Small intestine (tissue), 7 donors: ENCODE data around the gene LRRC8C. TPM values are rescaled to one million over a fixed set of nuclear protein-coding genes. Genes with fewer than 3 reads are reported as not detected.

Source experiments
- DNase-seq, 2 donors: peaks; one replicate each; pipeline versions ENCODE4 v3.0.0 to v3.0.0-alpha.2; 2013
- FAIRE-seq: peaks from 2 replicates; lab custom pipeline; 2012; peaks lifted over from hg19 to GRCh38; lab: Jason Lieb, UNC
- H3K27ac ChIP-seq, 3 donors: one replicate each; pipeline ENCODE4 v1.5.1; 2013; ENCODE audit warnings: low read length in 2 of 3, mild to moderate bottlenecking in 2 of 3, control low read depth in 1 of 3, inconsistent platforms in 1 of 3, low read depth in 1 of 3, moderate library complexity in 1 of 3
- H3K27me3 ChIP-seq, 3 donors: one replicate each; pipeline ENCODE4 v1.6.1; 2013; ENCODE audit warnings: low read length in 3 of 3, inconsistent platforms in 1 of 3; ENCODE audit not compliant: control insufficient read depth in 3 of 3, insufficient read depth in 3 of 3
- H3K36me3 ChIP-seq, 3 donors: one replicate each; pipeline ENCODE4 v1.6.1; 2013; ENCODE audit warnings: low read length in 3 of 3, inconsistent platforms in 1 of 3, low read depth in 1 of 3, mild to moderate bottlenecking in 1 of 3, moderate library complexity in 1 of 3; ENCODE audit not compliant: control insufficient read depth in 3 of 3, insufficient read depth in 2 of 3
- H3K4me1 ChIP-seq, 3 donors: one replicate each; pipeline ENCODE4 v1.6.1; 2013; ENCODE audit warnings: low read length in 2 of 3, inconsistent platforms in 1 of 3, low read depth in 1 of 3, mild to moderate bottlenecking in 1 of 3, moderate library complexity in 1 of 3; ENCODE audit not compliant: control insufficient read depth in 3 of 3, insufficient read depth in 2 of 3
- H3K4me3 ChIP-seq, 3 donors: one replicate each; pipeline ENCODE4 v1.5.1; 2013; ENCODE audit warnings: low read length in 3 of 3, control low read depth in 1 of 3, inconsistent platforms in 1 of 3, low read depth in 1 of 3, mild to moderate bottlenecking in 1 of 3, moderate library complexity in 1 of 3
- H3K9me3 ChIP-seq, 2 donors: one replicate each; pipeline ENCODE4 v1.6.1; 2013; ENCODE audit warnings: low read depth in 1 of 2, low read length in 1 of 2; ENCODE audit not compliant: control insufficient read depth in 2 of 2, insufficient read depth in 1 of 2
- WGBS, 3 donors: extraction: QIAGEN DNeasy Blood & Tissue Kit; methylation state at CpG; one replicate each; pipeline ENCODE4 v1.1.7; 2013; 5-methylcytosine and 5-hydroxymethylcytosine counted together
- polyA plus RNA-seq, 4 donors: library from polyadenylated mRNA; stranded (reverse) in 3 of 4; unstranded in 1 of 4; fragments of 200-250 nt in 3 of 4; fragments of 120-200 nt in 1 of 4; gene quantifications; one replicate each; pipeline versions ENCODE4 v1.2.1 to v1.2.3, GENCODE V29; 2013
- donor health status: healthy with polysubstance abuse.
- donor health status: control.
- donor health status: control.
- donor health status: Bipolar disorder and iron deficiency.
- donor health status: healthy.

LRRC8C gene
- polyA plus RNA-seq, 4 donors, result 0.22 to 3.2 (median 1.5) TPM

DNA sequence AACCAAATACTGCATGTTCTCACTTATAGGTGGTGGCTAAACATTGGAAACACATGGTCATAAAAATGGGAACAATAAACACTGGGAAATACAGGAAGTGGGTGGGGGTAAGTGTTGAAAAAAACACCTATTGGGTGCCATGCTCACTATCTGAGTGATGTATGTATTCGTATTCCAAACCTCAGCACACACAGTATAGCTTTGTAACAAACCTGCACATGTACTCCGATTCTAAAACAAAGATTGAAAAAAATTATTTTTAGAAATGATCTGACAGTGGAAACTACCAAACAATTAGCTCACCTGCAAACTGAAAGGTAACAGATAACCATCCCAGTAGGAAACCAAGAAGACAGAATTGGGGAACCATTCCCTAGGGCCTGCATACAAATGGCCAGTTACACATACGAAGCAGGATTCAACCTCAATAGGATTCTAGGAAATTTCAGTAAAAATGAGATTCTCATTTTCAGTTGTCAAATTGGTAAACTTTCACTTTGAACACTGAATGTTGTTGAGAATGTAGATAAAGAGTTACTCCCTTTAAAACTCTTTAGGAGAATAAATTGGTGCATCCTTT lies 99.8 kb downstream of the LRRC8C start:
- H3K4me1 ChIP-seq, result no peaks in the 10 kb centered on the region

DNA sequence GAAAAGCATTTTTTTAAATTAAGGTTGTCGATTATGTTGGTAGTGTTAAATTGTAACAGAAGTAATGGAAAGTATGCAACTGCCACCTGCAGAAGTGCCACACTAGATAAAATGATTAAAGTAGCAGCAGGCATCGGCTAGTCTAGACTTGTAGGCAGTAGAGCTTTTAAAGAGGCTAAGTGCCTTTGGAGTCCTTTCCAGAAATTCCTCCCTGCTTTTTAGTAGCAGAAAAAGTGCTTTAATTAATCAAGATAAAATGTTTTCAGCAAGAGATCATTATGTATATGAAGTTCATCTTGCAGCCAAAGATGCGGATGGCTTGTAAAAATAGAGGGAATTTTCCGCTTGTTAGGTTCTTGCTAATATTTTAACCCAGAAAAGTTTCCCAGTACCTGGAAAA lies 100.8 kb downstream of the LRRC8C start:
- no peaks in the 10 kb centered on the region for H3K9me3 ChIP-seq
- H3K27ac ChIP-seq, result no peak overlapping the region
- no peak for DNase-seq
- no peak for FAIRE-seq
- 86 to 90% (median 88%) methylated on average over 4 of the region's 4 CpGs for WGBS, 3 donors
- H3K4me3 ChIP-seq, result no peak overlapping the region
- no peaks in the 10 kb centered on the region for H3K4me1 ChIP-seq
- H3K36me3 ChIP-seq, result no peaks in the 10 kb centered on the region
- H3K27me3 ChIP-seq, result no peaks in the 10 kb centered on the region

More for the DNA sequence above, 99.8 kb downstream of the LRRC8C start:
- Histone ChIP-seq H3K27me3 (no peaks in the 10 kb centered on the region), H3K4me3 (no peak overlapping the region), H3K36me3 (no peaks in the 10 kb centered on the region), H3K27ac (no peak overlapping the region), H3K9me3 (no peaks in the 10 kb centered on the region)
- 65 to 78% (median 70%) methylated on average over 3 of the region's 3 CpGs for WGBS, 3 donors
- DNase-seq (no peak), FAIRE-seq (no peak)

GRCh38 chr1:89734442-89734841 lies 101.5 kb downstream of the LRRC8C start:
- Histone ChIP-seq H3K27ac (no peak overlapping the region), H3K27me3 (no peaks in the 10 kb centered on the region), H3K9me3 (no peaks in the 10 kb centered on the region), H3K36me3 (no peaks in the 10 kb centered on the region), H3K4me1 (no peaks in the 10 kb centered on the region), H3K4me3 (no peak overlapping the region)
- FAIRE-seq (no peak), DNase-seq (no peak)
- 64 to 72% (median 69%) methylated on average over 3 of the region's 3 CpGs for WGBS, 3 donors

DNA sequence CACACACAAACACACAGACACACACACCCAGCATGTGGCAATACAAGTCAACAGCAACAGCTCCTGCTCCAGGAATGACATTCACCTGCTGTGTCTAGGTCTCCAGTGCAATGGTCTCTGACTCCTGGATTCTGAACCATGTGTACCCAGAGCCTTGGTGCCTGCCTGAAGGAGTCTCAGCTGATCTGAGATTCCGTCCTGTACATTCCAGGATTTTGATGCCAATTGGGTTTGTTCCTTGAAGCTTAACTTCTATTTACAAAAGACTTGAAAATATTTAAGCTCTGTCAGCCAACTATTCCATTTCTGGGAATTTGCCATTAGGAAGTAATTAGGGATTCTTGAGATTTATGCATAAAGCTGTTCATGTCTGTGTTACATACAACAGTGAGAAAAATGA lies 102.6 kb downstream of the LRRC8C start:
- WGBS, 3 donors, result 67 to 74% (median 73%) methylated on average over 1 of the region's 1 CpG
- H3K4me1 ChIP-seq, result no peaks in the 10 kb centered on the region
- H3K9me3 ChIP-seq, result no peaks in the 10 kb centered on the region
- H3K27ac ChIP-seq, result no peak overlapping the region
- DNase-seq (no peak), FAIRE-seq (no peak)
- no peak overlapping the region for H3K4me3 ChIP-seq
- no peaks in the 10 kb centered on the region for H3K36me3 ChIP-seq
- H3K27me3 ChIP-seq, result no peaks in the 10 kb centered on the region

- FAIRE-seq (no peak), DNase-seq (no peak)
- H3K27ac ChIP-seq, result no peak overlapping the region
- H3K36me3 ChIP-seq, result no peaks in the 10 kb centered on the region
- no peaks in the 10 kb centered on the region for H3K4me1 ChIP-seq
- no peaks in the 10 kb centered on the region for H3K9me3 ChIP-seq
- no peak overlapping the region for H3K4me3 ChIP-seq
- no peaks in the 10 kb centered on the region for H3K27me3 ChIP-seq
- WGBS, 3 donors, result 89% methylated on average over 5 of the region's 5 CpGs
Measured at GRCh38 chr1:89736937-89737733, 104.2 kb downstream of the LRRC8C start.

DNA sequence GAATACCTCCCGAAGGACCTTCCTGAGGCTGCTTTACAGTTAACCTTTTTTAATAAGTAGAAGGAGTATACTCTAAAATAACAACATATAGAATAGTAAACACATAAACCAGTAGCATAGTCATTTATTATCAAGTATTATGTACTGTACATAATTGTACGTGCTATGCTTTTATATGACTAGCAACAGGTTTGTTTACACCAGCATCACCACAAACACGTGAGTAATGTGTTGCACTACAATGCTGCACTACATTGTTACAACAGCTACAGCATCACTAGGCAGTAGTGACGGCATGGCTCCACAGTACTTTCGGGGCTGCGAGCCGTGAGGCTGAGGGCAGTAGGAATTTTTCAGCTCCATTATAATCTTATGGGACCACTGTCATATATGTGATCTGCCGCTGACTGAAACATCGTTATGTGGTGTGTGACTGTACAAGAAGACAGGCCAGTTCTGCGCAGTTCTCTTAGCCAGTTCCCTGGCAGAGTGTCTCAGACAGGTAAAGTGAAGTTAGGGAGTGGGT lies 105.1 kb downstream of the LRRC8C start:
- Histone ChIP-seq H3K4me3 (no peak overlapping the region), H3K27ac (no peak overlapping the region), H3K36me3 (no peaks in the 10 kb centered on the region), H3K4me1 (no peaks in the 10 kb centered on the region), H3K27me3 (no peaks in the 10 kb centered on the region), H3K9me3 (no peaks in the 10 kb centered on the region)
- 80 to 92% (median 87%) methylated on average over 10 of the region's 10 CpGs for WGBS, 3 donors
- no peak for FAIRE-seq
- DNase-seq, result no peak

GRCh38 chr1:89739013-89739843 lies 106.3 kb downstream of the LRRC8C start:
- DNase-seq, result no peak
- no peak for FAIRE-seq
- 65 to 71% (median 65%) methylated on average over 10 of the region's 10 CpGs for WGBS, 3 donors
- no peaks in the 10 kb centered on the region for H3K4me1 ChIP-seq
- no peaks in the 10 kb centered on the region for H3K9me3 ChIP-seq
- H3K36me3 ChIP-seq, result no peaks in the 10 kb centered on the region
- no peaks in the 10 kb centered on the region for H3K27me3 ChIP-seq
- H3K27ac ChIP-seq, result peak overlapping the region in 1 of 3 donors; percentile 77
- H3K4me3 ChIP-seq, result no peak overlapping the region

- no peaks in the 10 kb centered on the region for H3K9me3 ChIP-seq
- H3K4me1 ChIP-seq, result no peaks in the 10 kb centered on the region
- no peaks in the 10 kb centered on the region for H3K36me3 ChIP-seq
- no peaks in the 10 kb centered on the region for H3K27me3 ChIP-seq
- FAIRE-seq (no peak), DNase-seq (peak in 1 of 2 donors; percentile 28)
- peak overlapping the region in 1 of 3 donors; percentile 77 for H3K27ac ChIP-seq
- no peak overlapping the region for H3K4me3 ChIP-seq
- 67 to 94% (median 77%) methylated on average over 1 of the region's 1 CpG for WGBS, 3 donors
Measured at GRCh38 chr1:89739844-89740216, 106.9 kb downstream of the LRRC8C start.
